Hepatocyte (in vitro differentiated cells): ENCODE data around the gene RNASE2.

Experiments
- EZH2 ChIP-seq: fragments of 200-600 bp; sonication (generic); IDR thresholded peaks from 2 replicates; pipeline ENCODE4 v1.6.1; 2016; ENCODE audit warnings: antibody characterized with exemption, mild to moderate bottlenecking, borderline replicate concordance
- TF ChIP-seq, protein P1 (sequence below): fragments of 200-600 bp; sonication (generic); IDR thresholded peaks from 2 replicates; pipeline ENCODE4 v1.5.1; 2016; ENCODE audit warnings: antibody characterized with exemption, mild to moderate bottlenecking; ENCODE audit not compliant: poor library complexity

GRCh38 chr14:20956376-20956976 is 1.2 kb downstream of the RNASE2 start:
- TF ChIP-seq, protein P1, sequence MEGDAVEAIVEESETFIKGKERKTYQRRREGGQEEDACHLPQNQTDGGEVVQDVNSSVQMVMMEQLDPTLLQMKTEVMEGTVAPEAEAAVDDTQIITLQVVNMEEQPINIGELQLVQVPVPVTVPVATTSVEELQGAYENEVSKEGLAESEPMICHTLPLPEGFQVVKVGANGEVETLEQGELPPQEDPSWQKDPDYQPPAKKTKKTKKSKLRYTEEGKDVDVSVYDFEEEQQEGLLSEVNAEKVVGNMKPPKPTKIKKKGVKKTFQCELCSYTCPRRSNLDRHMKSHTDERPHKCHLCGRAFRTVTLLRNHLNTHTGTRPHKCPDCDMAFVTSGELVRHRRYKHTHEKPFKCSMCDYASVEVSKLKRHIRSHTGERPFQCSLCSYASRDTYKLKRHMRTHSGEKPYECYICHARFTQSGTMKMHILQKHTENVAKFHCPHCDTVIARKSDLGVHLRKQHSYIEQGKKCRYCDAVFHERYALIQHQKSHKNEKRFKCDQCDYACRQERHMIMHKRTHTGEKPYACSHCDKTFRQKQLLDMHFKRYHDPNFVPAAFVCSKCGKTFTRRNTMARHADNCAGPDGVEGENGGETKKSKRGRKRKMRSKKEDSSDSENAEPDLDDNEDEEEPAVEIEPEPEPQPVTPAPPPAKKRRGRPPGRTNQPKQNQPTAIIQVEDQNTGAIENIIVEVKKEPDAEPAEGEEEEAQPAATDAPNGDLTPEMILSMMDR, result no peak
- no peak for TF ChIP-seq EZH2
